ENCODE data around the gene STX16. TPM values are rescaled to one million over a fixed set of nuclear protein-coding genes. Genes with fewer than 3 reads are reported as not detected.
A peak's percentile ranks its signal among the peaks of the same experiment; 100 is the strongest.

The STX16 gene
- total and polyA plus RNA-seq, 2 of the 13 experiments (the other 11 are each of a cell fraction or from before 2014, with no cell fraction given) = 28.0 to 72.7 TPM

GRCh38 chr20:58616411-58616810, 34.7 kb upstream of the STX16 start:
- FAIRE-seq (no peak), ATAC-seq (no peak), DNase-seq (ENCODE audit: low spot score) (no peak)
- in situ Hi-C loops (cut with HindIII; ENCODE audit: extremely low pct_ligation_motif_present, low pct_unique_long_range_greater_than_20kb) = no loop called here
- ChIA-PET CTCF (ENCODE audit: low intra/inter-chr PET ratio, low total read pairs) (no interaction called here), POLR2A (interaction anchor here (1.3 kb wide), 1 partner anchor 35 kb away, joined by 3 read pairs; the partner anchor contains the start of gene STX16)
- Histone ChIP-seq H3K79me2 (ENCODE audit: insufficient read depth, low read length) (no peaks in the 10 kb centered on the region), H4K20me1 (ENCODE audit: insufficient read depth, low read length) (no peaks in the 10 kb centered on the region), H3K9ac (ENCODE audit: insufficient read depth, low read depth, low read length) (no peak overlapping the region), H3K27me3 (ENCODE audit: control insufficient read depth in 1 of 2, insufficient read depth in 2 of 2, low read length in 2 of 2) (peaks cover 26 to 91% of the 10 kb centered on the region in 2 experiments), H3K4me2 (ENCODE audit: low read depth, low read length) (no peak overlapping the region), H2AFZ (ENCODE audit: low read length) (no peak overlapping the region), H3K4me1 (ENCODE audit: insufficient read depth, low read length) (no peaks in the 10 kb centered on the region), H3K4me3 (replicated peaks in 1 of 3; ENCODE audit: insufficient read depth in 1 of 3, low read depth in 2 of 3, low read length in 3 of 3) (no peak overlapping the region), H3K9me3 (ENCODE audit: low read length) (no peaks in the 10 kb centered on the region), H3K27ac (ENCODE audit: extremely low read length, insufficient read depth, low read length) (no peak overlapping the region), H3K36me3 (replicated peaks in 1 of 2; ENCODE audit: control insufficient read depth in 1 of 2, insufficient read depth in 2 of 2, low read length in 2 of 2) (no peaks in the 10 kb centered on the region)
- TF ChIP-seq MXI1 (IDR thresholded peaks at IDR 0.05; ENCODE audit: borderline replicate concordance, low read depth, low read length) (0 out of 3 replicates have a peak, but pooled peaks have one; percentile 3), SP5 (CRISPR knock-in tag; IDR thresholded peaks at IDR 0.05; ENCODE audit: borderline replicate concordance, low read depth) (no peak)
- no TSS peak for BruUV-seq (replicated peaks)
- intact Hi-C loops (cut with micrococcal nuclease; ENCODE audit: unreplicated experiment) = no loop called here
- WGBS (ENCODE audit: low lambda C conversion rate) = 15% methylated on average over 6 of the region's 7 CpGs

GRCh38 chr20:58617158-58617557, 33.9 kb upstream of the STX16 start:
- FAIRE-seq (no peak), DNase-seq (ENCODE audit: low spot score) (no peak), ATAC-seq (no peak)
- in situ Hi-C loops (cut with HindIII; ENCODE audit: extremely low pct_ligation_motif_present, low pct_unique_long_range_greater_than_20kb) (no loop called here), intact Hi-C loops (cut with micrococcal nuclease; ENCODE audit: unreplicated experiment) (no loop called here)
- Histone ChIP-seq H3K9me3 (ENCODE audit: low read length) (no peaks in the 10 kb centered on the region), H2AFZ (ENCODE audit: low read length) (no peak overlapping the region), H3K4me1 (ENCODE audit: insufficient read depth, low read length) (no peaks in the 10 kb centered on the region), H4K20me1 (ENCODE audit: insufficient read depth, low read length) (no peaks in the 10 kb centered on the region), H3K27me3 (ENCODE audit: control insufficient read depth in 1 of 2, insufficient read depth in 2 of 2, low read length in 2 of 2) (peaks cover 22 to 93% of the 10 kb centered on the region in 2 experiments), H3K79me2 (ENCODE audit: insufficient read depth, low read length) (no peaks in the 10 kb centered on the region), H3K27ac (ENCODE audit: extremely low read length, insufficient read depth, low read length) (no peak overlapping the region), H3K9ac (ENCODE audit: insufficient read depth, low read depth, low read length) (no peak overlapping the region), H3K4me3 (replicated peaks in 1 of 3; ENCODE audit: insufficient read depth in 1 of 3, low read depth in 2 of 3, low read length in 3 of 3) (no peak overlapping the region), H3K4me2 (ENCODE audit: low read depth, low read length) (no peak overlapping the region), H3K36me3 (replicated peaks in 1 of 2; ENCODE audit: control insufficient read depth in 1 of 2, insufficient read depth in 2 of 2, low read length in 2 of 2) (no peaks in the 10 kb centered on the region)
- ChIA-PET POLR2A (interaction anchor here (1.3 kb wide), 1 partner anchor 34 kb away, joined by 3 read pairs; the partner anchor contains the start of gene STX16), CTCF (ENCODE audit: low intra/inter-chr PET ratio, low total read pairs) (no interaction called here)
- no peak for TF ChIP-seq LBX2 (CRISPR knock-in tag; IDR thresholded peaks at IDR 0.05; ENCODE audit: borderline replicate concordance)
- TF ChIP-seq MAF1 (CRISPR knock-in tag; IDR thresholded peaks at IDR 0.05; ENCODE audit: borderline replicate concordance) = no peak
- TF ChIP-seq ZNF7 (CRISPR knock-in tag; IDR thresholded peaks at IDR 0.05) = peak; percentile 97
- 30% methylated on average over 5 of the region's 5 CpGs for WGBS (ENCODE audit: low lambda C conversion rate)
- no TSS peak for BruUV-seq (replicated peaks)
